ENCODE measurements around the gene ZNF800. TPM values are rescaled to one million over a fixed set of nuclear protein-coding genes. Genes with fewer than 3 reads are reported as not detected.

The ZNF800 gene
- total and polyA plus RNA-seq, 2 of the 8 experiments (the other 6 are each of a cell fraction or from before 2014, with no cell fraction given), result 1.0 to 6.5 TPM

DNA sequence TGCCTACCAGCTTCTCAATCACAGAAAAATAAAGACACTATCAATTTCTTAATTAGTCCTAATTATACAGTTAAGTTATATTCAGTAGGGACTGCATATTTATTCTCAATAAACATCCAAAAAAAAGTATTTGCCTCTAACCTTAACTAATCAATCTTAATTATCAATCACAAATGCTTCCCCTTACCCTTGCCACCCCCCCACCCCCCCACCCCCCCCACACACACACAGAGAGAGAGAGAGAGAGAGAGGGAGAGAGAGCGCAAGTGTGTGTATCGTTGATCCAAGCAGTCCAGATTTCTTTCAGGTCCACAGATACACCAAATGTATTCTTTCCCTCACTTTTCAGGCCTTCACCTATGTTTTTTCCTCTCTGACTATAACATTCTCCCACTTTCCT is 12.9 kb downstream of the ZNF800 start:
- no peaks in the 10 kb centered on the region for H3K23me2 ChIP-seq (ENCODE audit: low read depth, low read length)
- no peak overlapping the region for H3K9ac ChIP-seq (replicated peaks in 1 of 4; ENCODE audit: extremely low read depth in 1 of 4, low read depth in 3 of 4, low read length in 3 of 4)
- H2BK5ac ChIP-seq (ENCODE audit: low read depth, low read length), result no peak overlapping the region
- H2BK20ac ChIP-seq (ENCODE audit: low read length), result no peak overlapping the region
- no peaks in the 10 kb centered on the region for H3K27me3 ChIP-seq (replicated peaks in 1 of 4; ENCODE audit: control insufficient read depth in 3 of 4, extremely low read depth in 1 of 4, insufficient read depth in 3 of 4, low read length in 3 of 4)
- H3K56ac ChIP-seq (replicated peaks; ENCODE audit: insufficient read length, low read depth, low read length), result no peak overlapping the region
- 100% methylated on average over 2 of the region's 2 CpGs; no CpG with 5 or more reads in 1 of the 2 experiments for WGBS, 2 experiments (ENCODE audit: extremely low coverage in 1 of 2, insufficient coverage in 1 of 2, insufficient read length in 1 of 2, insufficient replicate concordance in 2 of 2, low coverage in 1 of 2, low lambda C conversion rate in 2 of 2, missing lambda C conversion rate in 1 of 2)
- H4K91ac ChIP-seq (replicated peaks; ENCODE audit: insufficient read length, low read length), result no peak overlapping the region
- no peak overlapping the region for H4K5ac ChIP-seq (ENCODE audit: insufficient read length, low read depth, low read length)
- no peak overlapping the region for H3K14ac ChIP-seq (ENCODE audit: insufficient read length)
- H2AFZ ChIP-seq (ENCODE audit: low read length), result no peak overlapping the region
- no peaks in the 10 kb centered on the region; a peak in 1 of 7 replicates for H3K4me1 ChIP-seq (replicated peaks in 1 of 4; ENCODE audit: control insufficient read depth in 3 of 4, insufficient read depth in 4 of 4, low read length in 3 of 4)
- H3K79me2 ChIP-seq (ENCODE audit: control insufficient read depth in 1 of 2, insufficient read depth in 2 of 2, low read length in 2 of 2), result no peaks in the 10 kb centered on the region
- DNase-seq (ENCODE audit: low read depth in 1 of 2, low spot score in 2 of 2) (no peak), FAIRE-seq (no peak)
- H3K27ac ChIP-seq (ENCODE audit: low read depth, low read length), result no peak overlapping the region
- no peak overlapping the region for H4K8ac ChIP-seq (ENCODE audit: extremely low read depth, insufficient read depth, low read length)
- H2BK120ac ChIP-seq (replicated peaks; ENCODE audit: low read depth, low read length), result no peak overlapping the region
- H3K4ac ChIP-seq (replicated peaks; ENCODE audit: insufficient read length, low read depth, low read length), result no peak overlapping the region
- TF ChIP-seq SIX5 (IDR thresholded peaks at IDR 0.05; ENCODE audit: low read depth, low read length), result no peak
- TF ChIP-seq TEAD4 (IDR thresholded peaks at IDR 0.05; ENCODE audit: low read depth, low read length), result no peak
- no peak for TF ChIP-seq KDM4A (IDR thresholded peaks at IDR 0.05; ENCODE audit: low read depth, low read length, severe bottlenecking)
- no peak for TF ChIP-seq SP2 (IDR thresholded peaks at IDR 0.05; ENCODE audit: low read length)
- TF ChIP-seq JUND (IDR thresholded peaks at IDR 0.05; ENCODE audit: low read length), result no peak
- TF ChIP-seq SRF (IDR thresholded peaks at IDR 0.05; ENCODE audit: low read depth, low read length), result no peak
- TF ChIP-seq, protein P1, sequence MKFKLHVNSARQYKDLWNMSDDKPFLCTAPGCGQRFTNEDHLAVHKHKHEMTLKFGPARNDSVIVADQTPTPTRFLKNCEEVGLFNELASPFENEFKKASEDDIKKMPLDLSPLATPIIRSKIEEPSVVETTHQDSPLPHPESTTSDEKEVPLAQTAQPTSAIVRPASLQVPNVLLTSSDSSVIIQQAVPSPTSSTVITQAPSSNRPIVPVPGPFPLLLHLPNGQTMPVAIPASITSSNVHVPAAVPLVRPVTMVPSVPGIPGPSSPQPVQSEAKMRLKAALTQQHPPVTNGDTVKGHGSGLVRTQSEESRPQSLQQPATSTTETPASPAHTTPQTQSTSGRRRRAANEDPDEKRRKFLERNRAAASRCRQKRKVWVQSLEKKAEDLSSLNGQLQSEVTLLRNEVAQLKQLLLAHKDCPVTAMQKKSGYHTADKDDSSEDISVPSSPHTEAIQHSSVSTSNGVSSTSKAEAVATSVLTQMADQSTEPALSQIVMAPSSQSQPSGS (IDR thresholded peaks at IDR 0.05; ENCODE audit: low read length), result no peak
- no peak for TF ChIP-seq TAF1 (IDR thresholded peaks at IDR 0.05; ENCODE audit: low read depth, low read length)
- TF ChIP-seq, protein P2, sequence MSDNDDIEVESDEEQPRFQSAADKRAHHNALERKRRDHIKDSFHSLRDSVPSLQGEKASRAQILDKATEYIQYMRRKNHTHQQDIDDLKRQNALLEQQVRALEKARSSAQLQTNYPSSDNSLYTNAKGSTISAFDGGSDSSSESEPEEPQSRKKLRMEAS (IDR thresholded peaks at IDR 0.05), result no peak
- TF ChIP-seq, protein P3, sequence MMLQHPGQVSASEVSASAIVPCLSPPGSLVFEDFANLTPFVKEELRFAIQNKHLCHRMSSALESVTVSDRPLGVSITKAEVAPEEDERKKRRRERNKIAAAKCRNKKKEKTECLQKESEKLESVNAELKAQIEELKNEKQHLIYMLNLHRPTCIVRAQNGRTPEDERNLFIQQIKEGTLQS (IDR thresholded peaks at IDR 0.05; ENCODE audit: insufficient read depth, low read depth, low read length), result no peak
- TF ChIP-seq POU5F1 (IDR thresholded peaks at IDR 0.05; ENCODE audit: low read depth, low read length), result no peak
- no peak for TF ChIP-seq SAP30 (IDR thresholded peaks at IDR 0.05; ENCODE audit: insufficient read depth, insufficient replicate concordance, low read length)
- H3K18ac ChIP-seq (ENCODE audit: extremely low read depth, low read length), result no peak overlapping the region
- no peaks in the 10 kb centered on the region; a peak in 1 of 8 replicates for H3K36me3 ChIP-seq (ENCODE audit: control insufficient read depth in 2 of 4, insufficient read depth in 4 of 4, low read length in 3 of 4)
- no peaks in the 10 kb centered on the region for H3K79me1 ChIP-seq (ENCODE audit: low read depth, low read length)
- H2BK15ac ChIP-seq (ENCODE audit: low read length), result no peak overlapping the region
- no peak overlapping the region for H3K4me3 ChIP-seq (ENCODE audit: extremely low read depth in 1 of 4, insufficient read depth in 2 of 4, low read depth in 3 of 4, low read length in 4 of 4)
- H2AK5ac ChIP-seq (ENCODE audit: low read depth, low read length), result no peak overlapping the region
- POLR2A ChIA-PET (ENCODE audit: partially characterized antibody), result no interaction called here
- no peak overlapping the region for H3K4me2 ChIP-seq (ENCODE audit: insufficient read depth in 1 of 2, low read depth in 2 of 2, low read length in 2 of 2)
- H4K20me1 ChIP-seq (replicated peaks in 1 of 2; ENCODE audit: control insufficient read depth in 1 of 2, insufficient read depth in 2 of 2, low read length in 2 of 2), result no peaks in the 10 kb centered on the region
- H3K23ac ChIP-seq (ENCODE audit: insufficient read length), result no peak overlapping the region
- no peaks in the 10 kb centered on the region for H3K9me3 ChIP-seq (ENCODE audit: insufficient read depth in 2 of 2, low read depth in 1 of 2, low read length in 1 of 2)
- no peak overlapping the region for H2BK12ac ChIP-seq (ENCODE audit: low read depth, low read length)
- CTCF ChIA-PET (ENCODE audit: partially characterized antibody), result interaction anchor here (1.1 kb wide), 1 partner anchor 86 kb away, joined by 3 read pairs; no protein-coding TSS in a partner anchor
